MM.1S (cell line): Measurements from ENCODE around the gene ECT2.
A peak's percentile ranks its signal among the peaks of the same experiment; 100 is the strongest.

Source experiments
- DNase-seq: peaks from one replicate; pipeline ENCODE4 v3.0.0-alpha.2; 2015
- H2AFZ ChIP-seq: fragments of 300-600 bp; sonication (generic); 2 replicates; pipeline ENCODE4 v1.6.0; 2016; ENCODE audit warnings: antibody characterized with exemption, low read length
- H3F3A ChIP-seq: fragments of 300-600 bp; sonication (generic); 2 replicates; pipeline ENCODE4 v1.6.1; 2016; ENCODE audit warnings: mild to moderate bottlenecking, antibody characterized with exemption, low read length, moderate library complexity, mixed read lengths; ENCODE audit not compliant: insufficient read depth
- H3K27ac ChIP-seq: fragments of 300-600 bp; sonication (generic); 2 replicates; pipeline ENCODE4 v1.5.1; 2016; ENCODE audit warnings: mild to moderate bottlenecking, low read length
- H3K27me3 ChIP-seq: fragments of 300-600 bp; sonication (generic); replicated peaks from 2 replicates; pipeline ENCODE4 v1.6.0; 2016; ENCODE audit warnings: low read length; ENCODE audit not compliant: insufficient read depth
- H3K36me3 ChIP-seq: fragments of 300-600 bp; sonication (generic); replicated peaks from 2 replicates; pipeline ENCODE4 v1.6.1; 2016; ENCODE audit warnings: mild to moderate bottlenecking, low read length, mixed read lengths; ENCODE audit not compliant: insufficient read depth
- H3K4me1 ChIP-seq: fragments of 300-600 bp; sonication (generic); 2 replicates; pipeline ENCODE4 v1.6.1; 2016; ENCODE audit warnings: low read length, mixed read lengths
- H3K4me2 ChIP-seq: fragments of 300-600 bp; sonication (generic); 2 replicates; pipeline ENCODE4 v1.6.0; 2016; ENCODE audit warnings: low read depth, low read length
- H3K4me3 ChIP-seq: fragments of 300-600 bp; sonication (generic); 2 replicates; pipeline ENCODE4 v1.5.1; 2016; ENCODE audit warnings: low read length, mixed read lengths
- H3K79me2 ChIP-seq: fragments of 300-600 bp; sonication (generic); 2 replicates; pipeline ENCODE4 v1.6.1; 2016; ENCODE audit warnings: mixed run types, low read length, mixed read lengths
- H3K9ac ChIP-seq: fragments of 300-600 bp; sonication (generic); 2 replicates; pipeline ENCODE4 v1.6.1; 2016; ENCODE audit warnings: low read length, mixed read lengths
- H3K9me2 ChIP-seq: fragments of 300-600 bp; sonication (generic); replicated peaks from 2 replicates; pipeline ENCODE4 v1.6.1; 2016; ENCODE audit warnings: mild to moderate bottlenecking, low read length, mixed read lengths; ENCODE audit not compliant: insufficient read depth
- H3K9me3 ChIP-seq: fragments of 300-600 bp; sonication (generic); replicated peaks from 2 replicates; pipeline ENCODE4 v1.6.1; 2016; ENCODE audit warnings: mild to moderate bottlenecking, low read length, mixed read lengths; ENCODE audit not compliant: insufficient read depth
- H4K20me1 ChIP-seq: fragments of 300-600 bp; sonication (generic); 2 replicates; pipeline ENCODE4 v1.6.1; 2016; ENCODE audit warnings: mild to moderate bottlenecking, low read length, moderate library complexity, mixed read lengths; ENCODE audit not compliant: insufficient read depth
- CTCF ChIP-seq: fragments of 300-600 bp; sonication (generic); IDR thresholded peaks from 2 replicates; pipeline ENCODE4 v1.5.1; 2016; ENCODE audit warnings: antibody characterized with exemption, low read length, mixed read lengths
- EZH2 ChIP-seq: fragments of 300-600 bp; sonication (generic); optimal IDR thresholded peaks from 2 replicates; pipeline ENCODE3; 2017; ENCODE audit warnings: low read depth, mild to moderate bottlenecking, antibody characterized with exemption, low read length, mixed read lengths
- EZH2phosphoT487 ChIP-seq: fragments of 300-600 bp; sonication (generic); IDR thresholded peaks from 2 replicates; pipeline ENCODE4 v1.6.1; 2018; ENCODE audit warnings: antibody characterized with exemption, low read length

The ECT2 gene

DNA sequence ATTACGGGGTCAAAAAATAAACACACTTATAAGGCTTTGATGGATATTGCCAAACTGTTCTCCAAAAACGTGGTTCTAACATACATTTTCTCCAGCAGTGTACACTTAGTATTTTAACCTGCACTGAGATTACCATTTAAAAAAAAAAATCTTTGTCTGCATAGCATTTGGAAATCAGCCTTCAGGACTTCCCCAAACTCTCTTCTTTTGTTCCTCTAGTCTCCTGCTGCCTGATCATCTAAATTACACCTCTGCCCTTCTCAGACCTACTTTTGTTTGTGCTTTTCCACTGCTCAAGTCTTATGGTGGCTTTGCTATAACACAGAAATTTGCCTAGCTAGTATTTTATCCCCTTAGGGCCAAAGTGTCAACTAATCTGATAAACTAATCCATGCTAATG is 43.5 kb upstream of the ECT2 start:
- no peak overlapping the region for H3K27ac ChIP-seq
- no peak overlapping the region for H2AFZ ChIP-seq
- peaks cover 8% of the 10 kb centered on the region for H3F3A ChIP-seq
- TF ChIP-seq CTCF (no peak), EZH2 (no peak), EZH2phosphoT487 (no peak)
- H3K9ac ChIP-seq, result no peak overlapping the region
- H4K20me1 ChIP-seq, result no peaks in the 10 kb centered on the region
- DNase-seq, result no peak
- H3K9me2 ChIP-seq, result no peaks in the 10 kb centered on the region
- H3K4me2 ChIP-seq, result no peak overlapping the region
- H3K9me3 ChIP-seq, result no peaks in the 10 kb centered on the region
- H3K4me3 ChIP-seq, result no peak overlapping the region
- H3K36me3 ChIP-seq, result no peaks in the 10 kb centered on the region
- H3K4me1 ChIP-seq, result peaks cover 7% of the 10 kb centered on the region
- no peaks in the 10 kb centered on the region for H3K79me2 ChIP-seq
- no peaks in the 10 kb centered on the region for H3K27me3 ChIP-seq

- Histone ChIP-seq H3K36me3 (no peaks in the 10 kb centered on the region), H3F3A (peaks cover 8% of the 10 kb centered on the region), H3K4me2 (no peak overlapping the region), H2AFZ (no peak overlapping the region), H3K9me3 (no peaks in the 10 kb centered on the region), H3K27ac (no peak overlapping the region), H3K27me3 (no peaks in the 10 kb centered on the region), H3K9me2 (no peaks in the 10 kb centered on the region), H3K79me2 (no peaks in the 10 kb centered on the region), H4K20me1 (no peaks in the 10 kb centered on the region), H3K4me3 (no peak overlapping the region), H3K4me1 (peaks cover 7% of the 10 kb centered on the region), H3K9ac (no peak overlapping the region)
- DNase-seq, result no peak
- TF ChIP-seq EZH2 (no peak), CTCF (no peak), EZH2phosphoT487 (no peak)
Measured at GRCh38 chr3:172707967-172708366, 42.6 kb upstream of the ECT2 start.

GRCh38 chr3:172708921-172709773 is 41.4 kb upstream of the ECT2 start:
- peaks cover 8% of the 10 kb centered on the region for H3F3A ChIP-seq
- H3K4me1 ChIP-seq, result peaks cover 7% of the 10 kb centered on the region
- no peak overlapping the region for H3K27ac ChIP-seq
- no peaks in the 10 kb centered on the region for H3K9me2 ChIP-seq
- no peaks in the 10 kb centered on the region for H3K79me2 ChIP-seq
- no peaks in the 10 kb centered on the region for H3K36me3 ChIP-seq
- H3K9me3 ChIP-seq, result no peaks in the 10 kb centered on the region
- no peaks in the 10 kb centered on the region for H3K27me3 ChIP-seq
- no peak overlapping the region for H3K9ac ChIP-seq
- no peak for DNase-seq
- no peak overlapping the region for H2AFZ ChIP-seq
- TF ChIP-seq EZH2 (no peak), CTCF (no peak), EZH2phosphoT487 (no peak)
- no peak overlapping the region for H3K4me3 ChIP-seq
- peak overlapping the region; percentile 97; the same call in 1 of the 2 replicates for H3K4me2 ChIP-seq
- no peaks in the 10 kb centered on the region for H4K20me1 ChIP-seq
